T-cell (primary cell): ENCODE results near the gene COIL. TPM values are rescaled to one million over a fixed set of nuclear protein-coding genes. Genes with fewer than 3 reads are reported as not detected.

Experiments used
- ATAC-seq, 4 experiments: fragments of 200-7000 bp in 3 of 4; fragments of 150-1000 bp in 1 of 4; cut with Tn5 transposase; replicated peaks in 1 of 4; 1 replicate in 3 of 4; 2 replicates in 1 of 4; pipeline ENCODE4 v1.10.0; 2021; ENCODE audit warnings: moderate library complexity in 3 of 4, mild to moderate bottlenecking in 2 of 4, moderate number of reproducible peaks in 1 of 4
- CTCF ChIA-PET, 2 donors: fragments of 300-600 bp; sonication (Branson Sonifier 250); formaldehyde crosslinking; loops; one replicate each; lab custom pipeline; 2022; ENCODE audit warnings: antibody characterized with exemption in 2 of 2; lab: Charles Lee
- POLR2A ChIA-PET, 2 donors: fragments of 300-600 bp; sonication (Branson Sonifier 250); formaldehyde crosslinking; loops; one replicate each; lab custom pipeline; 2022; ENCODE audit warnings: antibody characterized with exemption in 2 of 2; lab: Charles Lee
- DNase-seq, 35 experiments: peaks; one replicate each; pipeline versions ENCODE4 v3.0.0 to v3.0.0-alpha.2; 2013 to 2023
- H3K27ac ChIP-seq: one replicate; pipeline ENCODE4 v1.5.1; 2013; ENCODE audit warnings: low read length
- H3K27me3 ChIP-seq, 2 experiments: replicated peaks in 1 of 2; 1 replicate in 1 of 2; 2 replicates in 1 of 2; pipeline versions ENCODE4 v1.6.1 to v1.7.0; 2013; ENCODE audit warnings: low read length in 1 of 2, mixed read lengths in 1 of 2; ENCODE audit not compliant: control insufficient read depth in 2 of 2, insufficient read depth in 2 of 2; ENCODE audit errors: extremely low read depth in 1 of 2
- H3K36me3 ChIP-seq, 2 donors: 1 replicate in 1 of 2; 2 replicates in 1 of 2; pipeline versions ENCODE4 v1.6.1 to v1.7.0; 2013; ENCODE audit warnings: low read length in 1 of 2; ENCODE audit not compliant: control insufficient read depth in 2 of 2, insufficient read depth in 1 of 2; ENCODE audit errors: extremely low read depth in 1 of 2
- H3K4me1 ChIP-seq, 2 experiments: 1 replicate in 1 of 2; 2 replicates in 1 of 2; pipeline versions ENCODE4 v1.6.1 to v1.7.0; 2013; ENCODE audit warnings: low read length in 2 of 2, mixed read lengths in 1 of 2; ENCODE audit not compliant: insufficient read depth in 2 of 2, control insufficient read depth in 1 of 2; ENCODE audit errors: extremely low read depth in 1 of 2
- H3K4me3 ChIP-seq, 2 donors: 1 replicate in 1 of 2; 2 replicates in 1 of 2; pipeline versions ENCODE4 v1.5.1 to v1.7.0; 2013; ENCODE audit warnings: mild to moderate bottlenecking in 2 of 2, low read length in 1 of 2, moderate library complexity in 1 of 2; ENCODE audit not compliant: control insufficient read depth in 1 of 2; ENCODE audit errors: extremely low read depth in 1 of 2
- H3K9me3 ChIP-seq: 2 replicates; pipeline ENCODE4 v1.7.0; 2013
- H3K27ac Mint-ChIP-seq, 2 donors: one replicate each; pipeline ENCODE4 v1.8.0; 2020 to 2021; ENCODE audit warnings: mild to moderate bottlenecking in 2 of 2, mixed read lengths in 2 of 2
- H3K27me3 Mint-ChIP-seq, 2 donors: one replicate each; pipeline ENCODE4 v1.8.0; 2021 to 2022; ENCODE audit warnings: mixed read lengths in 2 of 2
- H3K36me3 Mint-ChIP-seq: one replicate; pipeline ENCODE4 v1.8.0; 2021; ENCODE audit warnings: mixed read lengths
- H3K4me1 Mint-ChIP-seq, 3 donors: one replicate each; pipeline ENCODE4 v1.8.0; 2020 to 2022; ENCODE audit warnings: mixed read lengths in 3 of 3, mild to moderate bottlenecking in 1 of 3
- H3K4me3 Mint-ChIP-seq, 3 donors: one replicate each; pipeline ENCODE4 v1.8.0; 2020 to 2022; ENCODE audit warnings: mild to moderate bottlenecking in 3 of 3, mixed read lengths in 3 of 3, moderate library complexity in 3 of 3
- H3K9me3 Mint-ChIP-seq, 3 donors: one replicate each; pipeline ENCODE4 v1.8.0; 2020 to 2022; ENCODE audit warnings: mixed read lengths in 3 of 3
- WGBS: methylation state at CpG from one replicate; pipeline ENCODE4 v1.1.5; 2013; ENCODE audit warnings: missing lambda C conversion rate; ENCODE audit not compliant: insufficient coverage; 5-methylcytosine and 5-hydroxymethylcytosine counted together
- total RNA-seq, 35 experiments: library from RNA in 6 of 35; stranded (reverse) in 6 of 35; fragments of 120-200 nt in 1 of 35; gene quantifications; one replicate each; pipeline versions ENCODE4 v1.2.1 to v1.2.4 and lab custom pipeline; 2013 to 2026

Gene COIL
- total RNA-seq, 5 donors from 2014 or later (not counting 1 experiment from before 2014, with no cell fraction given): 14.7 to 19.2 (median 15.7) TPM

- peaks cover 0 to 7% of the 10 kb centered on the region in 2 donors for H3K36me3 ChIP-seq
- peak in 1 of 4 experiments; percentile 13 for ATAC-seq
- no peak overlapping the region for H3K27ac Mint-ChIP-seq
- H3K9me3 Mint-ChIP-seq: no peaks in the 10 kb centered on the region
- 78% methylated on average over 6 of the region's 8 CpGs for WGBS
- peaks cover 0 to 17% (median 3%) of the 10 kb centered on the region in 3 donors for H3K4me1 Mint-ChIP-seq
- H3K27ac ChIP-seq: no peak overlapping the region
- H3K27me3 Mint-ChIP-seq: peaks cover 0 to 2% of the 10 kb centered on the region in 2 donors
- no peaks in the 10 kb centered on the region for H3K27me3 ChIP-seq
- peaks cover 20% of the 10 kb centered on the region for H3K36me3 Mint-ChIP-seq
- peaks cover 0 to 3% of the 10 kb centered on the region in 2 experiments for H3K4me1 ChIP-seq
- H3K4me3 Mint-ChIP-seq: no peak overlapping the region
- ChIA-PET CTCF (interaction anchor here in 1 of 2 donors (0.6 kb wide), 1 partner anchor 528 kb away, joined by 4 read pairs; no protein-coding TSS in a partner anchor), POLR2A (no interaction called here)
- H3K4me3 ChIP-seq: no peak overlapping the region
- no peaks in the 10 kb centered on the region for H3K9me3 ChIP-seq
- no peak for DNase-seq
These were observed 44.2 kb upstream of the COIL start for GRCh38 chr17:57004944-57005579.

- no peaks in the 10 kb centered on the region for H3K27me3 ChIP-seq
- peaks cover 24% of the 10 kb centered on the region for H3K36me3 Mint-ChIP-seq
- ATAC-seq (no peak), DNase-seq (no peak)
- no peaks in the 10 kb centered on the region for H3K9me3 ChIP-seq
- ChIA-PET CTCF (no interaction called here), POLR2A (no interaction called here)
- WGBS: 100% methylated on average over 3 of the region's 5 CpGs
- no peak overlapping the region for H3K27ac ChIP-seq
- H3K4me1 Mint-ChIP-seq: peaks cover 0 to 14% (median 0%) of the 10 kb centered on the region in 3 donors
- H3K4me3 ChIP-seq: no peak overlapping the region
- H3K9me3 Mint-ChIP-seq: no peaks in the 10 kb centered on the region
- H3K27me3 Mint-ChIP-seq: no peaks in the 10 kb centered on the region
- H3K4me1 ChIP-seq: peaks cover 0 to 3% of the 10 kb centered on the region in 2 experiments
- H3K27ac Mint-ChIP-seq: no peak overlapping the region
- H3K36me3 ChIP-seq: peaks cover 0 to 9% of the 10 kb centered on the region in 2 donors
- no peak overlapping the region for H3K4me3 Mint-ChIP-seq
These were observed 42.1 kb upstream of the COIL start for GRCh38 chr17:57002904-57003303.

- Mint-ChIP-seq H3K27ac (no peak overlapping the region), H3K4me1 (peaks cover 0 to 14% (median 0%) of the 10 kb centered on the region in 3 donors), H3K9me3 (no peaks in the 10 kb centered on the region), H3K27me3 (no peaks in the 10 kb centered on the region), H3K4me3 (no peak overlapping the region), H3K36me3 (peaks cover 30% of the 10 kb centered on the region)
- no peak for DNase-seq
- WGBS: 90% methylated on average over 7 of the region's 7 CpGs
- H3K9me3 ChIP-seq: no peaks in the 10 kb centered on the region
- no peak for ATAC-seq
- CTCF ChIA-PET: no interaction called here
- H3K4me3 ChIP-seq: no peak overlapping the region
- H3K27me3 ChIP-seq: no peaks in the 10 kb centered on the region
- H3K4me1 ChIP-seq: peaks cover 0 to 3% of the 10 kb centered on the region in 2 experiments
- H3K27ac ChIP-seq: no peak overlapping the region
- POLR2A ChIA-PET: no interaction called here
- H3K36me3 ChIP-seq: peaks cover 0 to 15% of the 10 kb centered on the region in 2 donors
These were observed 40.7 kb upstream of the COIL start for GRCh38 chr17:57001541-57001940.

- Histone ChIP-seq H3K36me3 (peaks cover 0 to 24% of the 10 kb centered on the region in 2 donors), H3K27me3 (no peaks in the 10 kb centered on the region), H3K9me3 (no peaks in the 10 kb centered on the region), H3K4me1 (no peaks in the 10 kb centered on the region), H3K27ac (no peak overlapping the region), H3K4me3 (no peak overlapping the region)
- CTCF ChIA-PET: no interaction called here
- no CpG with 5 or more reads among the region's 2 CpGs for WGBS
- H3K27me3 Mint-ChIP-seq: no peaks in the 10 kb centered on the region
- ATAC-seq (no peak), DNase-seq (no peak)
- H3K9me3 Mint-ChIP-seq: no peaks in the 10 kb centered on the region
- no peaks in the 10 kb centered on the region for H3K4me1 Mint-ChIP-seq
- no peak overlapping the region for H3K4me3 Mint-ChIP-seq
- peaks cover 36% of the 10 kb centered on the region for H3K36me3 Mint-ChIP-seq
- H3K27ac Mint-ChIP-seq: no peak overlapping the region
- POLR2A ChIA-PET: no interaction called here
These were observed 36.5 kb upstream of the COIL start for GRCh38 chr17:56997313-56997712.

- WGBS: 100% methylated on average over 1 of the region's 1 CpG
- Histone ChIP-seq H3K4me1 (no peaks in the 10 kb centered on the region), H3K4me3 (no peak overlapping the region), H3K9me3 (no peaks in the 10 kb centered on the region), H3K27me3 (no peaks in the 10 kb centered on the region), H3K36me3 (peaks cover 3 to 17% of the 10 kb centered on the region in 2 donors), H3K27ac (no peak overlapping the region)
- DNase-seq (no peak), ATAC-seq (no peak)
- no peak overlapping the region for H3K4me3 Mint-ChIP-seq
- H3K4me1 Mint-ChIP-seq: no peaks in the 10 kb centered on the region
- H3K36me3 Mint-ChIP-seq: peaks cover 40% of the 10 kb centered on the region
- ChIA-PET CTCF (interaction anchor here in 1 of 2 donors (0.7 kb wide), 1 partner anchor 12 kb away, joined by 3 read pairs; no protein-coding TSS in a partner anchor), POLR2A (no interaction called here)
- no peaks in the 10 kb centered on the region for H3K27me3 Mint-ChIP-seq
- H3K9me3 Mint-ChIP-seq: no peaks in the 10 kb centered on the region
- H3K27ac Mint-ChIP-seq: no peak overlapping the region
These were observed 34.9 kb upstream of the COIL start for GRCh38 chr17:56995766-56996165.

- peaks cover 3 to 17% of the 10 kb centered on the region in 2 donors for H3K36me3 ChIP-seq
- H3K4me1 ChIP-seq: no peaks in the 10 kb centered on the region
- H3K4me1 Mint-ChIP-seq: no peaks in the 10 kb centered on the region
- ATAC-seq: no peak
- CTCF ChIA-PET: no interaction called here
- H3K27ac ChIP-seq: no peak overlapping the region
- H3K27ac Mint-ChIP-seq: no peak overlapping the region
- no peak overlapping the region for H3K4me3 Mint-ChIP-seq
- H3K9me3 Mint-ChIP-seq: no peaks in the 10 kb centered on the region
- no peaks in the 10 kb centered on the region for H3K9me3 ChIP-seq
- POLR2A ChIA-PET: interaction anchor here in 1 of 2 donors (0.5 kb wide), 1 partner anchor 263 kb away, joined by 6 read pairs; no protein-coding TSS in a partner anchor
- no peak for DNase-seq
- no peak overlapping the region for H3K4me3 ChIP-seq
- H3K27me3 ChIP-seq: no peaks in the 10 kb centered on the region
- H3K36me3 Mint-ChIP-seq: peaks cover 41% of the 10 kb centered on the region
- 92% methylated on average over 2 of the region's 4 CpGs for WGBS
- H3K27me3 Mint-ChIP-seq: no peaks in the 10 kb centered on the region
These were observed 33.4 kb upstream of the COIL start for GRCh38 chr17:56994009-56994792.
